K562 (cell line): Measurements from ENCODE around the gene TRIM75. TPM values are rescaled to one million over a fixed set of nuclear protein-coding genes. Genes with fewer than 3 reads are reported as not detected.

Source experiments
- ATAC-seq: fragments of 200-7000 bp; cut with Tn5 transposase; 3 replicates; pipeline ENCODE4 v1.9.1; 2020; ENCODE audit warnings: moderate library complexity
- BruUV-seq: library from RNA; stranded (reverse); fragments of 400-500 nt; replicated peaks from 2 replicates; lab custom pipeline; 2021; lab: Mats Ljungman, UMichigan
- CTCF ChIA-PET: fragments of 300-600 bp; formaldehyde crosslinking; extraction: SDS; loops from one replicate; lab custom pipeline; 2021; ENCODE audit warnings: low intra/inter-chr PET ratio; lab: Yijun Ruan, JAX
- POLR2A ChIA-PET: fragments of 300-600, 350-650 bp; sonication (Branson Sonifier 250); formaldehyde crosslinking; extraction: SDS; loops from one replicate; lab custom pipeline; 2021; ENCODE audit warnings: antibody characterized with exemption, inconsistent platforms; lab: Yijun Ruan, JAX
- DNase-seq, 4 experiments: peaks; one replicate each; pipeline versions ENCODE4 v3.0.0 to v3.0.0-alpha.2; 2011 to 2018; ENCODE audit warnings: low spot score in 3 of 4, mixed read lengths in 3 of 4; ENCODE audit errors: extremely low read depth in 1 of 4
- FAIRE-seq: peaks from 2 replicates; lab custom pipeline; 2011; peaks lifted over from hg19 to GRCh38; lab: Jason Lieb, UNC
- H2AFZ ChIP-seq: 2 replicates; pipeline ENCODE4 v1.6.0; 2011; ENCODE audit warnings: low read depth, low read length, control low read depth, inconsistent platforms
- H3K27ac ChIP-seq: fragments of 200-600 bp; 3 replicates; pipeline ENCODE4 v1.8.0; 2011; ENCODE audit warnings: low read depth, mild to moderate bottlenecking, control low read depth, inconsistent platforms, low read length, moderate library complexity, mixed read lengths; ENCODE audit errors: extremely low read depth
- H3K27me3 ChIP-seq, 2 experiments: fragments of 300-600 bp in 1 of 2; 2 replicates in 1 of 2; 3 replicates in 1 of 2; pipeline versions ENCODE4 v1.6.0 to v1.8.0; 2011; ENCODE audit warnings: inconsistent platforms in 2 of 2, low read length in 2 of 2, mild to moderate bottlenecking in 1 of 2, mixed read lengths in 1 of 2, moderate library complexity in 1 of 2; ENCODE audit not compliant: control insufficient read depth in 2 of 2, insufficient read depth in 2 of 2
- H3K36me3 ChIP-seq: fragments of 300-600 bp; 3 replicates; pipeline ENCODE4 v1.8.0; 2011; ENCODE audit warnings: mild to moderate bottlenecking, low read length, inconsistent platforms; ENCODE audit not compliant: control insufficient read depth, insufficient read depth
- H3K4me1 ChIP-seq, 2 experiments: fragments of 200-600 bp in 1 of 2; replicated peaks in 1 of 2; 2 replicates in 1 of 2; 3 replicates in 1 of 2; pipeline versions ENCODE4 v1.5.1 to v1.8.0; 2011; ENCODE audit warnings: inconsistent platforms in 2 of 2, low read length in 2 of 2, mild to moderate bottlenecking in 1 of 2, mixed read lengths in 1 of 2, moderate library complexity in 1 of 2; ENCODE audit not compliant: control insufficient read depth in 2 of 2, insufficient read depth in 2 of 2
- H3K4me2 ChIP-seq: 2 replicates; pipeline ENCODE4 v1.6.1; 2011; ENCODE audit warnings: low read length, control low read depth, inconsistent platforms, mixed read lengths; ENCODE audit not compliant: insufficient read depth
- H3K4me3 ChIP-seq: fragments of 200-600 bp; sonication (generic), shearing (Covaris generic); 2 replicates; pipeline ENCODE4 v1.5.1; 2016; ENCODE audit warnings: control low read depth, inconsistent platforms
- H3K79me2 ChIP-seq: fragments of 200-600 bp; 3 replicates; pipeline ENCODE4 v1.8.0; 2011; ENCODE audit warnings: low read length, inconsistent platforms; ENCODE audit not compliant: control insufficient read depth, insufficient read depth
- H3K9ac ChIP-seq, 2 experiments: 2 replicates each; pipeline versions ENCODE4 v1.6.0 to v1.6.1; 2011; ENCODE audit warnings: low read depth in 2 of 2, low read length in 2 of 2, control low read depth in 1 of 2, inconsistent platforms in 1 of 2, mild to moderate bottlenecking in 1 of 2, mixed read lengths in 1 of 2; ENCODE audit not compliant: insufficient read depth in 1 of 2
- H3K9me1 ChIP-seq: one replicate; pipeline ENCODE4 v1.6.0; 2011; ENCODE audit warnings: inconsistent platforms, mild to moderate bottlenecking, low read length, moderate library complexity; ENCODE audit not compliant: control insufficient read depth, insufficient read depth
- H3K9me3 ChIP-seq: replicated peaks from 2 replicates; pipeline ENCODE4 v1.5.1; 2011; ENCODE audit warnings: low read depth, low read length, inconsistent platforms; ENCODE audit not compliant: control insufficient read depth, insufficient read depth
- H4K20me1 ChIP-seq: replicated peaks from 2 replicates; pipeline ENCODE4 v1.6.1; 2011; ENCODE audit warnings: low read length, inconsistent platforms, mixed read lengths; ENCODE audit not compliant: control insufficient read depth, insufficient read depth
- CAMTA2 ChIP-seq: fragments of 250-450 bp; sonication (Bioruptor Pico); conservative IDR thresholded peaks from 2 replicates; pipeline ENCODE4 v1.5.1; 2022
- HDAC6 ChIP-seq: IDR thresholded peaks from 2 replicates; pipeline ENCODE4 v1.6.1; 2012; ENCODE audit warnings: low read depth, mild to moderate bottlenecking, control low read depth, inconsistent platforms, low read length, moderate library complexity
- ZNF384 ChIP-seq: IDR thresholded peaks from 2 replicates; pipeline ENCODE4 v1.6.1; 2012; ENCODE audit warnings: low read depth, low read length, improper control_type of control experiment
- ZNF830 ChIP-seq: fragments of 250-450 bp; sonication (Bioruptor Pico); IDR thresholded peaks from 2 replicates; pipeline ENCODE4 v1.5.0; 2021; ENCODE audit warnings: mild to moderate bottlenecking
- ZSCAN32 ChIP-seq: fragments of 450-650 bp; formaldehyde crosslinking; IDR thresholded peaks from 2 replicates; pipeline ENCODE4 v1.4.0; 2020; ENCODE audit warnings: mild to moderate bottlenecking, moderate library complexity
- WGBS: fragments of 100-300 bp; shearing (Covaris generic); methylation state at CpG from one replicate; pipeline ENCODE4 v1.1.6; 2016; ENCODE audit warnings: low coverage, mixed read lengths; ENCODE audit not compliant: insufficient coverage; ENCODE audit errors: missing lambda C conversion rate; 5-methylcytosine and 5-hydroxymethylcytosine counted together
- in situ Hi-C: fragments of 300-500 bp; cut with MboI; formaldehyde crosslinking; loops from 4 replicates; pipeline ENCODE4 v1.15.0; 2018; ENCODE audit warnings: inconsistent platforms, mixed read lengths
- intact Hi-C: fragments of 100-400 bp; cut with micrococcal nuclease; formaldehyde crosslinking; loops from 2 replicates; pipeline ENCODE4 v1.14.2; 2022
- polyA plus RNA-seq, 8 experiments: library from polyadenylated mRNA; depleted of rRNA in 4 of 8; stranded (reverse) in 5 of 8; unstranded in 3 of 8; fragments of >200 nt; fragmentation: Nextera tagmentation in 2 of 8; fragmentation: Illumina TruSeq in 1 of 8; extraction: Ambion mirVana in 2 of 8; extraction: Trizol in 1 of 8; gene quantifications; 2 replicates each; pipeline versions ENCODE4 v1.2.1 to v1.2.3, GENCODE V29; 2011 to 2014; ENCODE audit warnings: inconsistent platforms in 1 of 8, missing spikeins in 1 of 8
- total RNA-seq, 7 experiments: library from RNA; depleted of rRNA in 6 of 7; stranded (reverse); fragments of >200 nt in 6 of 7; fragmentation: Illumina TruSeq in 2 of 7; extraction: Trizol in 2 of 7; gene quantifications; 2 replicates each; pipeline versions ENCODE4 v1.2.1 to v1.2.3, GENCODE V29; 2011 to 2021; ENCODE audit warnings: low replicate concordance in 1 of 7
- TF ChIP-seq, protein P1 (sequence below): fragments of 150-350 bp; conservative IDR thresholded peaks from 2 replicates; pipeline ENCODE4 v1.6.1; 2014; ENCODE audit warnings: low read length
- TF ChIP-seq, protein P2 (sequence below): fragments of 250-450 bp; sonication (Bioruptor Pico); IDR thresholded peaks from 2 replicates; pipeline ENCODE4 v1.8.0; 2022; ENCODE audit warnings: inconsistent platforms, mild to moderate bottlenecking, moderate library complexity, borderline replicate concordance

Gene TRIM75
- total and polyA plus RNA-seq, 9 of the 15 experiments (the other 6 are each of a cell fraction or from before 2014, with no cell fraction given): not detected

DNA sequence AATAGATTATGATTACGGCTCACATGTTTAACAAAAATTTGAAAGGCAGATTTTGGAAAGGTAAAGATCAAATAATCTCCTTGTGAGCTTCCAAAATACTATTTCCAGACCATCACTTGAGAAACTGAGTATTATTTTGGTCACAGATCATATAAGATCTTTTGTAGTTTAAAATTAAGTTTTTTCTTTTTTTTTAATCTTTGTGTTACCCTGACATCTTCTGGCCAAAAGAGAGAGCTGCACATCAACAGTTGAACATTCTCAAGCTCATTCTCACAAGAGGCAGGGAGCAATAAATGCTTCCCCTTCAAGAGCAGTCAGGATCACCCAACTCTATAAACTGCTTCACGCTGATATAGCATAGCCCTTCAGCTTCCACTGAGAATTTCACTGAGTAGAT is 43.1 kb downstream of the TRIM75 start (continued):
- TF ChIP-seq, protein P1, sequence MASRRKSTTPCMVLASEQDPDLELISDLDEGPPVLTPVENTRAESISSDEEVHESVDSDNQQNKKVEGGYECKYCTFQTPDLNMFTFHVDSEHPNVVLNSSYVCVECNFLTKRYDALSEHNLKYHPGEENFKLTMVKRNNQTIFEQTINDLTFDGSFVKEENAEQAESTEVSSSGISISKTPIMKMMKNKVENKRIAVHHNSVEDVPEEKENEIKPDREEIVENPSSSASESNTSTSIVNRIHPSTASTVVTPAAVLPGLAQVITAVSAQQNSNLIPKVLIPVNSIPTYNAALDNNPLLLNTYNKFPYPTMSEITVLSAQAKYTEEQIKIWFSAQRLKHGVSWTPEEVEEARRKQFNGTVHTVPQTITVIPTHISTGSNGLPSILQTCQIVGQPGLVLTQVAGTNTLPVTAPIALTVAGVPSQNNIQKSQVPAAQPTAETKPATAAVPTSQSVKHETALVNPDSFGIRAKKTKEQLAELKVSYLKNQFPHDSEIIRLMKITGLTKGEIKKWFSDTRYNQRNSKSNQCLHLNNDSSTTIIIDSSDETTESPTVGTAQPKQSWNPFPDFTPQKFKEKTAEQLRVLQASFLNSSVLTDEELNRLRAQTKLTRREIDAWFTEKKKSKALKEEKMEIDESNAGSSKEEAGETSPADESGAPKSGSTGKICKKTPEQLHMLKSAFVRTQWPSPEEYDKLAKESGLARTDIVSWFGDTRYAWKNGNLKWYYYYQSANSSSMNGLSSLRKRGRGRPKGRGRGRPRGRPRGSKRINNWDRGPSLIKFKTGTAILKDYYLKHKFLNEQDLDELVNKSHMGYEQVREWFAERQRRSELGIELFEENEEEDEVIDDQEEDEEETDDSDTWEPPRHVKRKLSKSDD: no peak
- TF ChIP-seq ZNF384 (0 out of 2 replicates have a peak, but pooled peaks have one; percentile 15), ZSCAN32 (CRISPR knock-in tag) (no peak), HDAC6 (no peak)

GRCh38 chr4:165101641-165102040 is 48.0 kb downstream of the TRIM75 start:
- 90% methylated on average over 3 of the region's 3 CpGs for WGBS
- Histone ChIP-seq H3K27me3 (no peaks in the 10 kb centered on the region), H3K79me2 (no peaks in the 10 kb centered on the region), H3K4me1 (no peaks in the 10 kb centered on the region; a peak in 1 of 5 replicates), H3K27ac (no peak overlapping the region), H3K4me3 (no peak overlapping the region), H3K9me3 (no peaks in the 10 kb centered on the region), H2AFZ (no peak overlapping the region), H3K4me2 (no peak overlapping the region), H4K20me1 (no peaks in the 10 kb centered on the region), H3K9ac (no peak overlapping the region), H3K36me3 (peaks cover 47% of the 10 kb centered on the region; the same call in 1 of the 3 replicates), H3K9me1 (no peaks in the 10 kb centered on the region)
- BruUV-seq: no TSS peak
- FAIRE-seq (no peak), ATAC-seq (no peak), DNase-seq (no peak)
- ChIA-PET POLR2A (no interaction called here), CTCF (no interaction called here)
- in situ Hi-C loops (no loop called here), intact Hi-C loops (no loop called here)
- TF ChIP-seq CAMTA2 (CRISPR knock-in tag) (no peak), ZNF830 (CRISPR knock-in tag) (no peak)
- TF ChIP-seq, protein P2, sequence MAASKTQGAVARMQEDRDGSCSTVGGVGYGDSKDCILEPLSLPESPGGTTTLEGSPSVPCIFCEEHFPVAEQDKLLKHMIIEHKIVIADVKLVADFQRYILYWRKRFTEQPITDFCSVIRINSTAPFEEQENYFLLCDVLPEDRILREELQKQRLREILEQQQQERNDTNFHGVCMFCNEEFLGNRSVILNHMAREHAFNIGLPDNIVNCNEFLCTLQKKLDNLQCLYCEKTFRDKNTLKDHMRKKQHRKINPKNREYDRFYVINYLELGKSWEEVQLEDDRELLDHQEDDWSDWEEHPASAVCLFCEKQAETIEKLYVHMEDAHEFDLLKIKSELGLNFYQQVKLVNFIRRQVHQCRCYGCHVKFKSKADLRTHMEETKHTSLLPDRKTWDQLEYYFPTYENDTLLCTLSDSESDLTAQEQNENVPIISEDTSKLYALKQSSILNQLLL (CRISPR knock-in tag): no peak
